Measurements from ENCODE around the gene SERHL2. TPM values are rescaled to one million over a fixed set of nuclear protein-coding genes. Genes with fewer than 3 reads are reported as not detected.
"Not testable (repeated sequence)": the region's sequence is repeated elsewhere in the genome, so short reads cannot be mapped to it uniquely, and the experiment has no call there.

The SERHL2 gene
- total RNA-seq, 1 donor from 2014 or later = not detected

GRCh38 chr22:42615092-42615859 lies 61.5 kb downstream of the SERHL2 start:
- TF ChIP-seq CTCF (IDR thresholded peaks at IDR 0.05) (no peak), EZH2 (IDR thresholded peaks at IDR 0.05) (no peak), EZH2phosphoT487 (IDR thresholded peaks at IDR 0.05) (no peak)
- H3K4me3 Mint-ChIP-seq = peak overlapping the region; percentile 94
- Histone ChIP-seq H3K4me3 (peak overlapping the region; percentile 96), H3K79me2 (ENCODE audit: low read depth) (peaks cover 41% of the 10 kb centered on the region), H3K36me3 (no peaks in the 10 kb centered on the region), H4K20me1 (ENCODE audit: low read depth) (peaks cover 38% of the 10 kb centered on the region), H3K27ac (peak overlapping the region; percentile 99), H3K9me3 (ENCODE audit: low read depth) (no peaks in the 10 kb centered on the region), H3K4me2 (peak overlapping the region; percentile 83), H2AFZ (replicated peaks) (no peak overlapping the region), H3K27me3 (no peaks in the 10 kb centered on the region), H3K9ac (peak overlapping the region; percentile 97), H3K4me1 (peaks cover 13% of the 10 kb centered on the region), H3F3A (ENCODE audit: low read depth) (peaks cover 44% of the 10 kb centered on the region)
- DNase-seq (ENCODE audit: low spot score) = peak; percentile 91
- peaks cover 56% of the 10 kb centered on the region for H3K4me1 Mint-ChIP-seq
- peak overlapping the region; percentile 100 for H3K27ac Mint-ChIP-seq
- peaks cover 9% of the 10 kb centered on the region for H3K27me3 Mint-ChIP-seq (ENCODE audit: insufficient read depth, low read depth)
- H3K36me3 Mint-ChIP-seq = peaks cover 18% of the 10 kb centered on the region
- no peaks in the 10 kb centered on the region for H3K9me3 Mint-ChIP-seq

- Histone ChIP-seq H3K4me2 (peak overlapping the region; percentile 83), H3K79me2 (ENCODE audit: low read depth) (peaks cover 36% of the 10 kb centered on the region), H3K4me3 (peak overlapping the region; percentile 96), H3K27ac (peak overlapping the region; percentile 99), H3F3A (ENCODE audit: low read depth) (peaks cover 39% of the 10 kb centered on the region), H3K4me1 (peaks cover 13% of the 10 kb centered on the region), H4K20me1 (ENCODE audit: low read depth) (peaks cover 32% of the 10 kb centered on the region)
- H3K27me3 ChIP-seq; H3K9ac ChIP-seq; DNase-seq (ENCODE audit: low spot score); H3K27me3 Mint-ChIP-seq (ENCODE audit: insufficient read depth, low read depth); H3K36me3 ChIP-seq; H2AFZ ChIP-seq (replicated peaks); H3K9me3 ChIP-seq (ENCODE audit: low read depth); H3K9me3 Mint-ChIP-seq: not testable (repeated sequence)
- Mint-ChIP-seq H3K4me3 (peak overlapping the region; percentile 94), H3K4me1 (peaks cover 50% of the 10 kb centered on the region), H3K36me3 (peaks cover 16% of the 10 kb centered on the region), H3K27ac (peak overlapping the region; percentile 100)
Observed at GRCh38 chr22:42615860-42616175, 62.1 kb downstream of the SERHL2 start.

GRCh38 chr22:42617155-42617983 lies 63.6 kb downstream of the SERHL2 start:
- Mint-ChIP-seq H3K27me3 (ENCODE audit: insufficient read depth, low read depth) (peaks cover 9% of the 10 kb centered on the region), H3K36me3 (peaks cover 11% of the 10 kb centered on the region), H3K27ac (peak overlapping the region; percentile 59), H3K4me1 (peaks cover 47% of the 10 kb centered on the region), H3K4me3 (peak overlapping the region; percentile 48), H3K9me3 (no peaks in the 10 kb centered on the region)
- no peak overlapping the region for H3K4me3 ChIP-seq
- no peaks in the 10 kb centered on the region for H3K36me3 ChIP-seq
- peaks cover 21% of the 10 kb centered on the region for H3K79me2 ChIP-seq (ENCODE audit: low read depth)
- H3F3A ChIP-seq (ENCODE audit: low read depth) = peaks cover 46% of the 10 kb centered on the region
- H3K4me1 ChIP-seq = peaks cover 13% of the 10 kb centered on the region
- TF ChIP-seq EZH2 (IDR thresholded peaks at IDR 0.05) (no peak), CTCF (IDR thresholded peaks at IDR 0.05) (no peak), EZH2phosphoT487 (IDR thresholded peaks at IDR 0.05) (no peak)
- peaks cover 20% of the 10 kb centered on the region for H4K20me1 ChIP-seq (ENCODE audit: low read depth)
- H3K27me3 ChIP-seq = no peaks in the 10 kb centered on the region
- H3K4me2 ChIP-seq = no peak overlapping the region
- no peak for DNase-seq (ENCODE audit: low spot score)
- H3K27ac ChIP-seq = no peak overlapping the region
- H3K9ac ChIP-seq = no peak overlapping the region
- H2AFZ ChIP-seq (replicated peaks) = no peak overlapping the region
- no peaks in the 10 kb centered on the region for H3K9me3 ChIP-seq (ENCODE audit: low read depth)

All from neural progenitor cell (in vitro differentiated cells).